Endodermal cell (in vitro differentiated cells): Measurements from ENCODE around the gene HAPLN2. TPM values are rescaled to one million over a fixed set of nuclear protein-coding genes. Genes with fewer than 3 reads are reported as not detected.

ENCODE experiments used
- DNase-seq: peaks from one replicate; pipeline ENCODE4 v3.0.0-alpha.2; 2017
- H3K27ac ChIP-seq: 2 replicates; pipeline ENCODE4 v1.5.1; 2013; ENCODE audit warnings: mild to moderate bottlenecking, low read depth, low read length, moderate library complexity
- H3K27me3 ChIP-seq: 2 replicates; pipeline ENCODE4 v1.6.1; 2013; ENCODE audit warnings: mild to moderate bottlenecking, low read length, moderate library complexity; ENCODE audit not compliant: insufficient read depth, control insufficient read depth, poor library complexity, severe bottlenecking
- H3K36me3 ChIP-seq: 2 replicates; pipeline ENCODE4 v1.7.0; 2013; ENCODE audit warnings: mild to moderate bottlenecking, low read length, moderate library complexity; ENCODE audit not compliant: control insufficient read depth, insufficient read depth
- H3K4me1 ChIP-seq: one replicate; pipeline ENCODE4 v1.7.0; 2013; ENCODE audit warnings: low read length; ENCODE audit not compliant: control insufficient read depth, insufficient read depth
- H3K4me3 ChIP-seq: 2 replicates; pipeline ENCODE4 v1.5.1; 2013; ENCODE audit warnings: mild to moderate bottlenecking, low read length, moderate library complexity
- H3K9ac ChIP-seq: 2 replicates; pipeline ENCODE4 v1.6.1; 2013; ENCODE audit warnings: mild to moderate bottlenecking, low read length, moderate library complexity; ENCODE audit not compliant: poor library complexity, severe bottlenecking; ENCODE audit errors: extremely low read depth
- H3K9me3 ChIP-seq: 2 replicates; pipeline ENCODE4 v1.6.1; 2013; ENCODE audit warnings: mild to moderate bottlenecking, low read length, moderate library complexity; ENCODE audit not compliant: control insufficient read depth
- H3K27ac Mint-ChIP-seq: 2 replicates; pipeline ENCODE4 v1.8.0; 2020; ENCODE audit warnings: mixed read lengths
- H3K27me3 Mint-ChIP-seq: 2 replicates; pipeline ENCODE4 v1.8.0; 2021; ENCODE audit warnings: mild to moderate bottlenecking, mixed read lengths; ENCODE audit not compliant: insufficient read depth
- H3K36me3 Mint-ChIP-seq: 2 replicates; pipeline ENCODE4 v1.8.0; 2020; ENCODE audit warnings: low read depth, mixed read lengths
- H3K4me1 Mint-ChIP-seq: 2 replicates; pipeline ENCODE4 v1.8.0; 2020; ENCODE audit warnings: mixed read lengths
- H3K4me3 Mint-ChIP-seq: 2 replicates; pipeline ENCODE4 v1.8.0; 2020; ENCODE audit warnings: mild to moderate bottlenecking, moderate library complexity, mixed read lengths
- H3K9me3 Mint-ChIP-seq: 2 replicates; pipeline ENCODE4 v1.8.0; 2020; ENCODE audit warnings: mild to moderate bottlenecking, mixed read lengths
- CTCF ChIP-seq: fragments of 200-600 bp; sonication (generic); conservative IDR thresholded peaks from 2 replicates; pipeline ENCODE4 v1.5.0; 2021; ENCODE audit warnings: antibody characterized with exemption, mild to moderate bottlenecking
- WGBS, 2 experiments: methylation state at CpG; one replicate each; pipeline versions ENCODE4 v1.1.5 to v1.1.7; 2013; ENCODE audit warnings: missing lambda C conversion rate in 2 of 2, mixed read lengths in 1 of 2; ENCODE audit not compliant: insufficient coverage in 1 of 2, insufficient read length in 1 of 2; 5-methylcytosine and 5-hydroxymethylcytosine counted together
- total RNA-seq, 2 donors: library from RNA; stranded (reverse); fragmentation: NEBNext Ultra II Directional in 1 of 2; extraction: Animal tissue kit (Norgen Biotek cat#: 25700) in 1 of 2; gene quantifications; 2 replicates in 1 of 2; 3 replicates in 1 of 2; pipeline ENCODE4 v1.2.1, GENCODE V29; 2021

Gene HAPLN2
- total RNA-seq, 2 donors from 2014 or later: 0.42 to 2.8 TPM

DNA sequence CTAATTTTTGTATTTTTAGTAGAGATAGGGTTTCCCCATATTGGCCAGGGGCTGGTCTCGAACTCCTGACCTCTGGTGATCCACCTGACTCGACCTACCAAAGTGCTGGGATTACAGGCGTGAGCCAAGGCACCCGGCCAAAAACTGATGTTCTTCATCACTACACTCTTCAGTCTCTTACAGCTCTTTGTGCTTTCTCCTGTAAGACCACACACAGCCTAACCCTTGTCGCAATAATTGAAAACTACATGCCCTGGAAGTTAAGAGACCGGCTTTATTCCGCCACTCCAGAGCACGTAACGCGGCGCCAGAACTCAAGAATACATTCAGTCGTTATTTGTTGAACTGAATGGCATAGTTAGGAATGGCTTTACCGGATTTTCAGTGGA lies 18.5 kb upstream of the HAPLN2 start:
- Mint-ChIP-seq H3K9me3 (no peaks in the 10 kb centered on the region), H3K4me3 (peak overlapping the region; percentile 79), H3K27ac (peak overlapping the region; percentile 94), H3K4me1 (peaks cover 4% of the 10 kb centered on the region), H3K36me3 (peaks cover 22% of the 10 kb centered on the region), H3K27me3 (no peaks in the 10 kb centered on the region)
- peaks cover 34% of the 10 kb centered on the region for H3K36me3 ChIP-seq
- H3K27me3 ChIP-seq: no peaks in the 10 kb centered on the region
- H3K4me1 ChIP-seq: no peaks in the 10 kb centered on the region
- no peaks in the 10 kb centered on the region for H3K9me3 ChIP-seq
- no peak overlapping the region for H3K27ac ChIP-seq
- no peak for TF ChIP-seq CTCF
- WGBS, 2 experiments: 3 to 8% methylated on average over 11 to 13 of the region's 13 CpGs
- no peak for DNase-seq
- peak overlapping the region; percentile 82 for H3K9ac ChIP-seq
- peak overlapping the region; percentile 94 for H3K4me3 ChIP-seq

- peaks cover 4% of the 10 kb centered on the region for H3K4me1 Mint-ChIP-seq
- no peaks in the 10 kb centered on the region for H3K27me3 ChIP-seq
- H3K4me1 ChIP-seq: no peaks in the 10 kb centered on the region
- no peaks in the 10 kb centered on the region for H3K27me3 Mint-ChIP-seq
- H3K4me3 Mint-ChIP-seq: peak within 1 kb of the TSS; percentile 79
- H3K9me3 Mint-ChIP-seq: no peaks in the 10 kb centered on the region
- WGBS, 2 experiments: 1 to 2% methylated on average over 23 to 35 of the region's 35 CpGs
- H3K27ac ChIP-seq: peak within 1 kb of the TSS; percentile 14
- no peaks in the 10 kb centered on the region for H3K9me3 ChIP-seq
- peak within 1 kb of the TSS; percentile 94 for H3K4me3 ChIP-seq
- peaks cover 28% of the 10 kb centered on the region for H3K36me3 ChIP-seq
- H3K27ac Mint-ChIP-seq: peak within 1 kb of the TSS; percentile 94
- TF ChIP-seq CTCF: no peak
- peak within 1 kb of the TSS; percentile 82 for H3K9ac ChIP-seq
- peak; percentile 93 for DNase-seq
- H3K36me3 Mint-ChIP-seq: peaks cover 16% of the 10 kb centered on the region
Observed at GRCh38 chr1:156601122-156601830, 17.9 kb upstream of the HAPLN2 start, which contains the start of gene GPATCH4. TSS of gene GPATCH4 (minus strand) at chr1:156601479.

GRCh38 chr1:156601892-156602291 lies 17.3 kb upstream of the HAPLN2 start:
- TF ChIP-seq CTCF: no peak
- no peaks in the 10 kb centered on the region for H3K9me3 Mint-ChIP-seq

More at GRCh38 chr1:156601892-156602291, 17.3 kb upstream of the HAPLN2 start:
- Histone ChIP-seq H3K9ac (peak overlapping the region; percentile 82), H3K27ac (peak overlapping the region; percentile 14), H3K4me1 (no peaks in the 10 kb centered on the region), H3K36me3 (peaks cover 22% of the 10 kb centered on the region), H3K9me3 (no peaks in the 10 kb centered on the region), H3K4me3 (peak overlapping the region; percentile 94), H3K27me3 (no peaks in the 10 kb centered on the region)
- peaks cover 16% of the 10 kb centered on the region for H3K36me3 Mint-ChIP-seq
- H3K4me1 Mint-ChIP-seq: peaks cover 4% of the 10 kb centered on the region
- no peak for DNase-seq
- WGBS, 2 experiments: 89 to 90% methylated on average over 12 of the region's 12 CpGs
- H3K27me3 Mint-ChIP-seq: no peaks in the 10 kb centered on the region
- peak overlapping the region; percentile 94 for H3K27ac Mint-ChIP-seq
- H3K4me3 Mint-ChIP-seq: peak overlapping the region; percentile 79
